Mesenchymal stem cell (in vitro differentiated cells and primary cell): ENCODE data around the gene ANO10.
"Not testable (repeated sequence)": the region's sequence is repeated elsewhere in the genome, so short reads cannot be mapped to it uniquely, and the experiment has no call there.

Experiments used
- DNase-seq: peaks from one replicate; pipeline ENCODE4 v3.0.0-alpha.2; 2013
- H2AFZ ChIP-seq: one replicate; pipeline ENCODE4 v1.6.1; 2013; ENCODE audit warnings: low read depth, mild to moderate bottlenecking, control low read depth, inconsistent platforms, low read length, moderate library complexity
- H2AK5ac ChIP-seq: 2 replicates; pipeline ENCODE4 v1.6.1; 2013; ENCODE audit warnings: low read length, moderate library complexity, mild to moderate bottlenecking, inconsistent platforms; ENCODE audit not compliant: severe bottlenecking
- H2BK120ac ChIP-seq: one replicate; pipeline ENCODE4 v1.6.1; 2013; ENCODE audit warnings: low read depth, mild to moderate bottlenecking, inconsistent platforms, low read length, moderate library complexity
- H2BK12ac ChIP-seq, 2 experiments: one replicate each; pipeline ENCODE4 v1.6.1; 2013; ENCODE audit warnings: inconsistent platforms in 2 of 2, low read length in 2 of 2, mild to moderate bottlenecking in 2 of 2, moderate library complexity in 2 of 2, control low read depth in 1 of 2
- H2BK15ac ChIP-seq: one replicate; pipeline ENCODE4 v1.6.1; 2013; ENCODE audit warnings: mild to moderate bottlenecking, low read depth, inconsistent platforms; ENCODE audit not compliant: poor library complexity, severe bottlenecking
- H2BK5ac ChIP-seq: 2 replicates; pipeline ENCODE4 v1.6.1; 2013; ENCODE audit warnings: low read depth, mild to moderate bottlenecking, low read length, control low read depth, inconsistent platforms; ENCODE audit not compliant: poor library complexity, severe bottlenecking
- H3K14ac ChIP-seq, 2 experiments: one replicate each; pipeline ENCODE4 v1.6.1; 2013; ENCODE audit warnings: inconsistent platforms in 2 of 2, low read length in 2 of 2, control low read depth in 1 of 2, mild to moderate bottlenecking in 1 of 2, moderate library complexity in 1 of 2
- H3K18ac ChIP-seq, 2 experiments: one replicate each; pipeline ENCODE4 v1.6.1; 2013; ENCODE audit warnings: inconsistent platforms in 2 of 2, low read length in 2 of 2, control low read depth in 1 of 2, low read depth in 1 of 2, mild to moderate bottlenecking in 1 of 2
- H3K23ac ChIP-seq, 2 experiments: one replicate each; pipeline ENCODE4 v1.6.1; 2013; ENCODE audit warnings: inconsistent platforms in 2 of 2, low read length in 2 of 2, mild to moderate bottlenecking in 2 of 2, moderate library complexity in 2 of 2, control low read depth in 1 of 2
- H3K27ac ChIP-seq: 2 replicates; pipeline ENCODE4 v1.5.1; 2013; ENCODE audit warnings: mild to moderate bottlenecking, moderate library complexity, low read length, control low read depth, inconsistent platforms; ENCODE audit not compliant: poor library complexity, severe bottlenecking
- H3K27me3 ChIP-seq, 2 experiments: 2 replicates each; pipeline versions ENCODE4 v1.6.1 to v1.7.0; 2013; ENCODE audit warnings: low read length in 2 of 2, mild to moderate bottlenecking in 2 of 2, moderate library complexity in 2 of 2, control low read depth in 1 of 2, inconsistent platforms in 1 of 2; ENCODE audit not compliant: control insufficient read depth in 1 of 2, insufficient read depth in 1 of 2
- H3K36me3 ChIP-seq, 2 experiments: 2 replicates each; pipeline versions ENCODE4 v1.6.1 to v1.7.0; 2013; ENCODE audit warnings: low read length in 2 of 2, control low read depth in 1 of 2, inconsistent platforms in 1 of 2, low read depth in 1 of 2, mild to moderate bottlenecking in 1 of 2; ENCODE audit not compliant: insufficient read depth in 2 of 2, control insufficient read depth in 1 of 2
- H3K4ac ChIP-seq, 2 experiments: one replicate each; pipeline ENCODE4 v1.6.1; 2013; ENCODE audit warnings: inconsistent platforms in 2 of 2, low read length in 2 of 2, mild to moderate bottlenecking in 2 of 2, moderate library complexity in 2 of 2, control low read depth in 1 of 2, low read depth in 1 of 2
- H3K4me1 ChIP-seq: 2 replicates; pipeline ENCODE4 v1.6.1; 2013; ENCODE audit warnings: low read depth, low read length, control low read depth; ENCODE audit not compliant: control insufficient read depth, insufficient read depth
- H3K4me2 ChIP-seq: 2 replicates; pipeline ENCODE4 v1.6.1; 2013; ENCODE audit warnings: low read length, mild to moderate bottlenecking, inconsistent platforms; ENCODE audit not compliant: poor library complexity, severe bottlenecking
- H3K4me3 ChIP-seq, 2 experiments: 2 replicates each; pipeline versions ENCODE4 v1.5.1 to v1.7.0; 2013; ENCODE audit warnings: low read length in 2 of 2, mild to moderate bottlenecking in 2 of 2, control low read depth in 1 of 2, low read depth in 1 of 2; ENCODE audit not compliant: insufficient read depth in 1 of 2
- H3K79me1 ChIP-seq: replicated peaks from 2 replicates; pipeline ENCODE4 v1.6.1; 2013; ENCODE audit warnings: mild to moderate bottlenecking, control low read depth, low read length, inconsistent platforms; ENCODE audit not compliant: poor library complexity, severe bottlenecking
- H3K9ac ChIP-seq: 2 replicates; pipeline ENCODE4 v1.7.0; 2013; ENCODE audit warnings: mild to moderate bottlenecking, low read length, moderate library complexity
- H3K9me3 ChIP-seq: 2 replicates; pipeline ENCODE4 v1.7.0; 2013; ENCODE audit warnings: mild to moderate bottlenecking, low read length; ENCODE audit not compliant: control insufficient read depth
- H4K8ac ChIP-seq: one replicate; pipeline ENCODE4 v1.6.1; 2013; ENCODE audit warnings: inconsistent platforms, mild to moderate bottlenecking, low read length, moderate library complexity
- H4K91ac ChIP-seq: one replicate; pipeline ENCODE4 v1.6.1; 2013; ENCODE audit warnings: mild to moderate bottlenecking, low read length, inconsistent platforms
- WGBS: methylation state at CpG from one replicate; pipeline ENCODE4 v1.1.7; 2013; ENCODE audit warnings: mixed read lengths; 5-methylcytosine and 5-hydroxymethylcytosine counted together

The ANO10 gene

DNA sequence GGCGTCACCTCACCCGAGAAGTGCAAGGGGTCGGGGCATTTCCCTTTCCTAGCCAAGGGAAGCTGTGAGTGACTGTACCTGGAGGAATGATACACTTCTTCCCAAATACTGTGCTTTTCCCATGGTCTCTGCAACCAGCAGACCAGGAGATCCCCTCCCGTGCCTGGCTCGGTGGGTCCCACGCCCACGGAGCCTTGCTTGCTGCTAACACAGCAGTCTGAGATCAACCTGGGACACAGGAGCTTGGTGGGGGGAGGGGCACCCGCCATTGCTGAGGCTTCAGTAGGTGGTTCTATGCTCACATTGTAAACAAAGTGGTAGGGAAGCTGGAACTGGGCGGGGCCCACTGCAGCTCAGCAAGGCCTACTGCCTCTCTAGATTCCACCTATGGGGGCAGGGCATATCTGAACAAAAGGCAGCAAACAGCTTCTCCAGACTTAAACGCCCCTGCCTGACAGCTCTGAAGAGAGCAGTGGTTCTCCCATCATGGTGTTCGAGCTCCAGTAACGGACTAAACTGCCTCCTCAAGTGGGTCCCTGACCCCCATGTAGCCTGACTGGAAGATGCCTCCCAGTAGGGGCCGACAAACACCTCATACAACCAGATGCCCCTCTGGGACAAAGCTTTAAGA lies 37.6 kb upstream of the ANO10 start:
- Histone ChIP-seq H3K79me1 (no peaks in the 10 kb centered on the region), H3K4ac (no peak overlapping the region), H3K4me3 (no peak overlapping the region), H2BK120ac (no peak overlapping the region), H3K9ac (no peak overlapping the region), H3K9me3 (no peaks in the 10 kb centered on the region), H2AFZ (no peak overlapping the region), H4K91ac (no peak overlapping the region), H4K8ac (peak overlapping the region; percentile 24), H3K23ac (no peak overlapping the region), H2AK5ac (no peak overlapping the region), H3K36me3 (no peaks in the 10 kb centered on the region), H2BK5ac (no peak overlapping the region), H3K14ac (no peak overlapping the region), H2BK15ac (no peak overlapping the region), H3K18ac (no peak overlapping the region), H3K27me3 (no peaks in the 10 kb centered on the region), H2BK12ac (no peak overlapping the region), H3K4me1 (no peaks in the 10 kb centered on the region), H3K27ac (no peak overlapping the region), H3K4me2 (no peak overlapping the region)
- no peak for DNase-seq
- 86% methylated on average over 13 of the region's 13 CpGs for WGBS

DNA sequence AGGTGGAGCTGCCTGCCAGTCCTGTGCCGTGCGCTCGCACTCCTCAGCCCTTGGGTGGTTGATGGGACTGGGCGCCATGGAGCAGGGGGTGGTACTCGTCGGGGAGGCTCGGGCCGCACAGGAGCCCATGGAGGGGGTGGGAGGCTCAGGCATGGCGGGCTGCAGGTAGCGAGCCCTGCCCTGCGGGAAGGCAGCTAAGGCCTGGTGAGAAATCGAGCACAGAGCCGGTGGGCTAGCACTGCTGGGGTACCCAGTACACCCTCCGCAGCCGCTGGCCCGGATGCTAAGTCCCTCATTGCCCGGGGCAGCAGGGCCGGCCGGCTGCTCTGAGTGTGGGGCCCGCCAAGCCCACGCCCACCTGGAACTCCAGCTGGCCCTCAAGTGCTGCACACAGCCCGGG lies 34.6 kb upstream of the ANO10 start:
- not testable (repeated sequence) for H2BK15ac ChIP-seq, H3K23ac ChIP-seq, H3K4me1 ChIP-seq, H2BK120ac ChIP-seq, H2BK5ac ChIP-seq, H3K4ac ChIP-seq, H3K18ac ChIP-seq, H3K4me2 ChIP-seq, H3K27me3 ChIP-seq, H4K8ac ChIP-seq, H3K9me3 ChIP-seq, H2AFZ ChIP-seq, H3K9ac ChIP-seq, DNase-seq, H3K36me3 ChIP-seq, H3K79me1 ChIP-seq, H3K27ac ChIP-seq, H2AK5ac ChIP-seq, H3K4me3 ChIP-seq, H3K14ac ChIP-seq, H2BK12ac ChIP-seq, H4K91ac ChIP-seq
- WGBS = 96% methylated on average over 18 of the region's 22 CpGs

DNA sequence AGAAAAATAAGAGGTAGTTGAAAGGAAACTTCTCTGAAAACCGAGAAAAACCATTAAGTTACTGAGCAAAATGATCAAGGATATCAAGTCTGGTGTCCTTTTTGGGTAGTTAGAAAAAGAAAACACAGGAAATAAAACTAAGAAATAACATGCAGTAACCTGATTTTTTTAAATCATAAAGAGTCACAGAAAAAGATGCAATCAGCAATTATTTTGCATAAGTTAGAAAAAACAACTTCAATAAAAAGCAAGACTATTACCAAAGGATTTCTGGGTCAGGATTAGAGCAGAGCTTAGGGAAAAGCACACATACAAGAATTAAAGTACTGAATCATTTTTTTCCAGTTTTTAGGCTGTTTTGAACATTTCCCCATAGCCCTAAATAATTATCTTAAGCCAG lies 28.5 kb upstream of the ANO10 start:
- no peak overlapping the region for H2AFZ ChIP-seq
- H3K27ac ChIP-seq = no peak overlapping the region
- H2BK12ac ChIP-seq = no peak overlapping the region
- no peak overlapping the region for H4K91ac ChIP-seq
- no peak overlapping the region for H3K4me3 ChIP-seq
- H2BK5ac ChIP-seq = no peak overlapping the region
- peaks cover 7% of the 10 kb centered on the region for H3K4me1 ChIP-seq
- no peak overlapping the region for H3K18ac ChIP-seq
- no peak overlapping the region for H2AK5ac ChIP-seq
- H2BK15ac ChIP-seq = no peak overlapping the region
- H2BK120ac ChIP-seq = no peak overlapping the region
- H3K9me3 ChIP-seq = no peaks in the 10 kb centered on the region
- no peaks in the 10 kb centered on the region for H3K27me3 ChIP-seq
- H3K4ac ChIP-seq = no peak overlapping the region
- no CpG with 5 or more reads among the region's 1 CpG for WGBS
- no peak overlapping the region for H3K14ac ChIP-seq
- no peak overlapping the region for H4K8ac ChIP-seq
- peaks cover 0 to 3% of the 10 kb centered on the region in 2 experiments for H3K36me3 ChIP-seq
- DNase-seq = no peak
- no peaks in the 10 kb centered on the region for H3K79me1 ChIP-seq
- H3K9ac ChIP-seq = no peak overlapping the region
- no peak overlapping the region for H3K23ac ChIP-seq
- H3K4me2 ChIP-seq = no peak overlapping the region

GRCh38 chr3:43649365-43649968 lies 27.7 kb upstream of the ANO10 start:
- Histone ChIP-seq H3K9me3 (no peaks in the 10 kb centered on the region), H3K27me3 (no peaks in the 10 kb centered on the region), H3K9ac (no peak overlapping the region), H2AK5ac (no peak overlapping the region), H3K4ac (no peak overlapping the region), H3K79me1 (no peaks in the 10 kb centered on the region), H3K4me3 (no peak overlapping the region), H3K4me2 (no peak overlapping the region), H3K14ac (peak overlapping the region in 1 of 2 experiments; percentile 35), H2AFZ (no peak overlapping the region), H3K18ac (no peak overlapping the region), H3K4me1 (peaks cover 7% of the 10 kb centered on the region), H2BK12ac (no peak overlapping the region), H2BK5ac (no peak overlapping the region), H3K27ac (no peak overlapping the region), H2BK15ac (no peak overlapping the region), H4K91ac (peak overlapping the region; percentile 7), H4K8ac (no peak overlapping the region), H3K36me3 (peaks cover 0 to 3% of the 10 kb centered on the region in 2 experiments), H3K23ac (no peak overlapping the region), H2BK120ac (no peak overlapping the region)
- 62% methylated on average over 6 of the region's 6 CpGs for WGBS
- DNase-seq = no peak
